ENCODE data around the gene LRRC4.
A peak's percentile ranks its signal among the peaks of the same experiment; 100 is the strongest.

GRCh38 chr7:128035712-128036111 lies 4.5 kb upstream of the LRRC4 start:
- TF ChIP-seq, protein P1, sequence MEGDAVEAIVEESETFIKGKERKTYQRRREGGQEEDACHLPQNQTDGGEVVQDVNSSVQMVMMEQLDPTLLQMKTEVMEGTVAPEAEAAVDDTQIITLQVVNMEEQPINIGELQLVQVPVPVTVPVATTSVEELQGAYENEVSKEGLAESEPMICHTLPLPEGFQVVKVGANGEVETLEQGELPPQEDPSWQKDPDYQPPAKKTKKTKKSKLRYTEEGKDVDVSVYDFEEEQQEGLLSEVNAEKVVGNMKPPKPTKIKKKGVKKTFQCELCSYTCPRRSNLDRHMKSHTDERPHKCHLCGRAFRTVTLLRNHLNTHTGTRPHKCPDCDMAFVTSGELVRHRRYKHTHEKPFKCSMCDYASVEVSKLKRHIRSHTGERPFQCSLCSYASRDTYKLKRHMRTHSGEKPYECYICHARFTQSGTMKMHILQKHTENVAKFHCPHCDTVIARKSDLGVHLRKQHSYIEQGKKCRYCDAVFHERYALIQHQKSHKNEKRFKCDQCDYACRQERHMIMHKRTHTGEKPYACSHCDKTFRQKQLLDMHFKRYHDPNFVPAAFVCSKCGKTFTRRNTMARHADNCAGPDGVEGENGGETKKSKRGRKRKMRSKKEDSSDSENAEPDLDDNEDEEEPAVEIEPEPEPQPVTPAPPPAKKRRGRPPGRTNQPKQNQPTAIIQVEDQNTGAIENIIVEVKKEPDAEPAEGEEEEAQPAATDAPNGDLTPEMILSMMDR (IDR thresholded peaks at IDR 0.05) = peak in 2 of 4 experiments; percentile 14 to 15
- TF ChIP-seq POLR2A (IDR thresholded peaks at IDR 0.05) (no peak), POLR2AphosphoS5 (IDR thresholded peaks at IDR 0.05) (no peak)

All from prostate gland (tissue), 2 donors.